ENCODE data around the gene SPEG.

Gene SPEG

GRCh38 chr2:219477179-219477578, 42.5 kb downstream of the SPEG start:
- DNase-seq (ENCODE audit: low read depth, low spot score) = no peak

GRCh38 chr2:219477815-219478214, 43.2 kb downstream of the SPEG start:
- DNase-seq (ENCODE audit: low read depth, low spot score) = no peak

GRCh38 chr2:219478916-219479315, 44.3 kb downstream of the SPEG start:
- DNase-seq (ENCODE audit: low read depth, low spot score) = no peak

- DNase-seq (ENCODE audit: low read depth, low spot score) = no peak
These were observed 45.4 kb downstream of the SPEG start for GRCh38 chr2:219480004-219480403.

- no peak for DNase-seq (ENCODE audit: low read depth, low spot score)
These were observed 48.2 kb downstream of the SPEG start for GRCh38 chr2:219482674-219483405.

GRCh38 chr2:219483451-219484342, 49.1 kb downstream of the SPEG start:
- DNase-seq (ENCODE audit: low read depth, low spot score) = no peak

- DNase-seq (ENCODE audit: low read depth, low spot score) = peak; percentile 38
These were observed 49.9 kb downstream of the SPEG start for GRCh38 chr2:219484343-219485200.

- DNase-seq (ENCODE audit: low read depth, low spot score) = no peak
These were observed 50.5 kb downstream of the SPEG start for GRCh38 chr2:219485201-219485580.

- no peak for DNase-seq (ENCODE audit: low read depth, low spot score)
These were observed 51.8 kb downstream of the SPEG start for GRCh38 chr2:219486380-219486959.

- no peak for DNase-seq (ENCODE audit: low read depth, low spot score)
These were observed 53.7 kb downstream of the SPEG start for GRCh38 chr2:219488149-219488843.

- no peak for DNase-seq (ENCODE audit: low read depth, low spot score)
These were observed 54.2 kb downstream of the SPEG start for GRCh38 chr2:219488844-219489194.

GRCh38 chr2:219489315-219489714, 54.7 kb downstream of the SPEG start:
- DNase-seq (ENCODE audit: low read depth, low spot score) = no peak

GRCh38 chr2:219490186-219490585, 55.5 kb downstream of the SPEG start:
- DNase-seq (ENCODE audit: low read depth, low spot score) = no peak

- DNase-seq (ENCODE audit: low read depth, low spot score) = no peak
These were observed 56.0 kb downstream of the SPEG start for GRCh38 chr2:219490600-219491130.

- DNase-seq (ENCODE audit: low read depth, low spot score) = no peak
These were observed 56.8 kb downstream of the SPEG start for GRCh38 chr2:219491278-219491963.

- no peak for DNase-seq (ENCODE audit: low read depth, low spot score)
These were observed 57.9 kb downstream of the SPEG start for GRCh38 chr2:219492575-219492974.

GRCh38 chr2:219493086-219493485, 58.4 kb downstream of the SPEG start:
- no peak for DNase-seq (ENCODE audit: low read depth, low spot score)

- DNase-seq (ENCODE audit: low read depth, low spot score) = no peak
These were observed 60.4 kb downstream of the SPEG start for GRCh38 chr2:219494952-219495530.

- DNase-seq (ENCODE audit: low read depth, low spot score) = peak; percentile 85
These were observed 61.0 kb downstream of the SPEG start for GRCh38 chr2:219495531-219496122.

Measured in astrocyte of the hippocampus (primary cell).